ENCODE measurements around the gene PSMA4.

PSMA4 gene

GRCh38 chr15:78574944-78575343 lies 34.7 kb downstream of the PSMA4 start:
- in situ Hi-C loops (cut with MboI; ENCODE audit: low pct_unique_long_range_greater_than_20kb, low sequenced_read_pairs, unreplicated experiment) = no loop called here
- TF ChIP-seq CTCF (IDR thresholded peaks at IDR 0.05; ENCODE audit: extremely low read depth, insufficient read depth, missing control alignments) = no peak
- DNase-seq (ENCODE audit: low spot score) = no peak

DNA sequence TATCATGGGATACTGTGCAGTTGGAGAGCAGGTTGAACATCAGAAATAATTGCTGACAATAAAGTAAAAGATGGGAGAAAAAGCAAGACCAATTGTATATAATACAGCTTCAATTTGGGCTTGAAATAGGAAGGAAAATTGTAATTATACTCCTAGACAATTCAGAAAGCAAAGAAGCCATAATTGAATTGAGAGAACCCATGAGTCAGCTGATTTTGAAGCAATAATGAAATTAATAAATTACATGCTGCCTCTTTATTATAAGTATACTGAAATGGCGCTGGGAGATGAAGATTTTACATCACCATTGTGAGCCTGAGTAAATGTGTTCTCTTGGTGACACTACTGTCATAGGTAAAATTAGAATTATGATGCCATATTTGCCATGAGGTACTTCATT lies 57.3 kb downstream of the PSMA4 start:
- in situ Hi-C loops (cut with MboI; ENCODE audit: low pct_unique_long_range_greater_than_20kb, low sequenced_read_pairs, unreplicated experiment) = no loop called here
- DNase-seq (ENCODE audit: low spot score) = no peak
- no peak for TF ChIP-seq CTCF (IDR thresholded peaks at IDR 0.05; ENCODE audit: extremely low read depth, insufficient read depth, missing control alignments)

DNA sequence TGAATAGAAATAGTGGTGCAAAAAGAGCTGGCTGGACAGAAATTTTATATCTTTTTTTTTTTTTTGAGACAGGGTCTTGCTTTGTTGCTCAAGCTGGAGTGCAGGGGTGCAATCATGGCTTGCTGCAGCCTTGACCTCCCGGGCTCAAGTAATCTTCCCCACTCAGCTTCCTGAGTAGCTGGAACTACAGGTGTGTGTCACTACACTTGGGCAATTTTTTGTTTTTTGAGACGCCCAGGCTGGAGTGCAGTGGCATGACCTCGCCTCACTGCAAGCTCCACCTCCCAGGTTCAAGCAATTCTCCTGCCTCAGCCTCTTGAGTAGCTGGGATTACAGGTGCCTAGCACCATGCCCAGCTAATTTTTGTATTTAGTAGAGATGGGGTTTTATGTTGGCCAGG lies 58.1 kb downstream of the PSMA4 start:
- DNase-seq (ENCODE audit: low spot score) = no peak
- TF ChIP-seq CTCF (IDR thresholded peaks at IDR 0.05; ENCODE audit: extremely low read depth, insufficient read depth, missing control alignments) = no peak
- in situ Hi-C loops (cut with MboI; ENCODE audit: low pct_unique_long_range_greater_than_20kb, low sequenced_read_pairs, unreplicated experiment) = no loop called here

DNA sequence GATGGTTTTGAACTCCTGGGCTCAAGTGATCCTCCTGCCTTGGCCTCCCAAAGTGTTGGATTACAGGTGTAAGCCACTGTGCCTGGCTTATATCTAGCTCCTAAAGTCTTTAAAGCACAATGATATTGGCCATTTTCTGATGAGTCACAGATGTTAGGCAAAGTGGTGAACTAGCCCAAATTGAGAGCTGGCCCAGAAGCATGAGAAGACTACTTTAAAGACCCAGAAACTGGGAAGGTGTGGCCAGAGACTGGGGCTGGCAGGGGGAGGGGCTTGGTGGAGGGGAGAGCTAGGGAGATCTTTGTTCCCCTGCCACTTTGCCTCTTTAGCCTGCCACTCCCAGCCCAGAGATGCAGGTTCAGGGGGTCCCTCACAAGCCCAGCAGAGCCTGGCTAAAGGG lies 58.9 kb downstream of the PSMA4 start:
- DNase-seq (ENCODE audit: low spot score) = no peak
- in situ Hi-C loops (cut with MboI; ENCODE audit: low pct_unique_long_range_greater_than_20kb, low sequenced_read_pairs, unreplicated experiment) = no loop called here
- no peak for TF ChIP-seq CTCF (IDR thresholded peaks at IDR 0.05; ENCODE audit: extremely low read depth, insufficient read depth, missing control alignments)

Data from GM13977 (cell line).